HG02571 (cell line): ENCODE measurements around the gene GRK1.

Experiments used
- ATAC-seq: cut with Tn5 transposase; IDR thresholded peaks from one replicate; pipeline ENCODE4 v1.9.1; 2021; ENCODE audit warnings: mild to moderate bottlenecking, moderate library complexity; ENCODE audit not compliant: unreplicated experiment

The GRK1 gene

DNA sequence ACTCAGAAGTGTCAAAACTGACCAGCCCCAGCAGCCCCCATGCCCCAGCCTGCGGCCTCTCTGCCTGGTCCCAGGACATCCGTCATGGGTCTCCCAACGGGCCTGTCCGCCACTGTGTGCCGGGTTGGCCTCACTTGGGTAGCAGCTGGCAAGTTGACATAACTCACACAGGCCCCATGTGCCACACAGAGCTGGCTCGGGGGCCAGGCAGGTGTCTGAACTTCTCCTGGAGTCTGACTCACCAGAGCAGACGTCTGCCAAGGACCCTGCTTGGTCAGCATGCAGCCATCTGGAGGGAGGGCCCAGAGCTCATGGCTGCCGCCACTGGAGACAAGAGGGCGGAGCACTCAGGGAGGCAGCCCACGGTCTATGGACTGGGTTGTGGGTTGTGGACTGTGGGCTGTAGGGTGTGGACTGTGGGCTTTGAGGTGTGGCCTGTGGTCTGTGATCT lies 60.0 kb downstream of the GRK1 start:
- ATAC-seq, result no peak

DNA sequence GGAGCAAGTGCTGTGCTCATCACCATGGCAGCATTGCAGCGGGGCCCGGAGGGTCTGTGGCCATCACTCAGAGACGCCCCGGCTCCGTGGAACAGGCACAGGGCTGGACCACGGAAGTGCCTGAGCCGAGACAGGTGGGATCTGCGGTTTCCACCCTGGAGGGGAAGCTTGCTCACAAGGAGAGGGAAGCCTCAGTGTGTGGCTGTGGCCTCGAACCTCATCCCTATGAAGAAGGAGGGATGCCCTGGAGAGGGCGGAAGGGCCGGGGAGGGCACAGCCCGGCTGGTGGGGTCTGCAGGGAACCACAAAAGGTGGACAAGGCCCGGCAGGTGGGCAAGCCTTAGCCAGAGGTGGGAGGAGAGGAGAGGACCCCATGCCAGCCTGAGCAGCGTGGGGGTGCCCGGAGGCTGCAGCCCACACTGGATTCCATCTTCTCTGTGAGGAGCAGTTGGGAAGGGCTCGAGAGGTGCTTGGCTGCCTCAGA lies 61.6 kb downstream of the GRK1 start:
- no peak for ATAC-seq

GRCh38 chr13:113729187-113730019 lies 62.4 kb downstream of the GRK1 start:
- no peak for ATAC-seq

GRCh38 chr13:113730258-113730691 lies 63.3 kb downstream of the GRK1 start:
- ATAC-seq, result no peak

GRCh38 chr13:113730831-113731191 lies 63.8 kb downstream of the GRK1 start:
- ATAC-seq, result no peak

DNA sequence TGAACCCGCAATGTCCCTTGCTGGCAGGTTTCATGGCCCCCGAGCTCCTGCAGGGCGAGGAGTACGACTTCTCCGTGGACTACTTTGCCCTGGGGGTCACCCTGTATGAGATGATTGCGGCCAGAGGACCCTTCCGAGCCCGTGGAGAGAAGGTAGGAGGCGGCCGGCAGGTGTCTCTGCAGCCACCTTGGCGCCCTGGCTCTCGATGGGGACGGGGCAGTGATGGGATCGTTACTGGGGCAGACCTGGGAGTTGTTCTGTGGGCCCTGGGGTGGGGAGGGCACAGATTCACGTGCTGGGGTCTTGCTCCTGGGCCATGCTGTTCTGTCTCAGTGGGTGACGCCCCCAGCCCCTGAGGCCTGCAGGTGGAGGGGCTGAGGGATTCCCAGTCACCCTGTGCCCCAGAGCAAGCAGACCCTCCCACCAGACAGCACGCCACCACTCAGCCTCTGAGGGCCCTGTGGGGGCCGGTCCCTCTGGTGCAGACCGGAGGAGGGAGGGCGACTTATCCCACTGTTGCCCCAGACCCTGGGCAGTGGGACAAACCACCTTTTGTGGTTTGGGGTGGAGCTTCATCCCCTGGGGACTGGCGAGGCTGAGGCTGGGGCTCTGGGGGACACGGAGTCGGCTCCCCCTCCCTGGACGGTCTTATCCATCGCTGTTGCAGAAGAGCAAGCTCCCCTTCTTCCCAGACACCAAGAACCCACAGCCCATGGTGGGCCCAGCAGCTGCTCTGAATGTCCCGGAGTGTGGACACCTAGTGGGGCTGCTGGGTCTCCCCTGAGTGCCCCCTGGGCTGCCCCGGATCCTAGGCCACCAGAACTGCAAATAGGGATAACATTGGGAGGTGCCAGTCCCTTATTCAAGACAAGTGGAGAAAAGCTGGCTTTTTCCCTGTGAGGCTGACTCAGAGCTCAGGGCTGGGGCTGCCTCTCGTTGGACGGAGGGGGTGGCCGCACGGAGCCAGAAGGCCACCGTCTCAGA lies 64.5 kb downstream of the GRK1 start:
- ATAC-seq, result no peak

DNA sequence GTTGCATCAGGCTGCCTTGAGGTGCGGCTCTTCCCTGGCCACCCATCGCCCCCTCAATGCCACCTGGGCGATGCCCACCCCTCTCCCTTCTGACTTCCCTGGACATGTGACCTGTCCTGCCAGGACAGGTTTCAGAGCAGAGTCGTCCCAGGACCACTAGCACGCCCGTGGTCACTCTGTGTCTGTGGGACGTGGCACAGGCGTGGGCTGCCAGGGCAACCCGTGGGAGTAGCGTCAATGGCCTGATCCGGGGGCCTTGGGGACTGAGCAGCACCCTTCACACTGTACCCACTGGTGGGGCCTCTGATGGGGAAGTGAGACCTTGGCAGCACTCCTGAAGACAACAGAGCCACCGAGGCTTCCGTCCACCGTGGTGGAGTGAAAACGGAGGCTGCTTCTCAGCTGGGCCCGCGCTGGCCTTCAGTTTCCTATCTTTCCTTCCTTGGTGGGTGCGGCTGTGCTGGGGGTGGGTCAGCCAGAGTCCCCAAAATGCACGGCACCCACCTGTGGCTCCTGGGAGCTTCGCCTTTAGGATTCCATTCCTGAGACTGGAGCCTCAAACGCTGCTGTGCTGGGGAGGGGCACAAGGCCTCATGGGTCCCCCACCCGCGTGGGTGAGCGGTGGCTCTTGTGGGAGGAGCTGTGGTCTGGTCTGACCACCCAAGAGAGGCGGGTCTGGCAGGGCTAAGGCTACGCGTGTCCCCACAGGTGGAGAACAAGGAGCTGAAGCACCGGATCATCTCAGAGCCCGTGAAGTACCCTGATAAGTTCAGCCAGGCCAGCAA lies 65.3 kb downstream of the GRK1 start:
- ATAC-seq, result no peak

DNA sequence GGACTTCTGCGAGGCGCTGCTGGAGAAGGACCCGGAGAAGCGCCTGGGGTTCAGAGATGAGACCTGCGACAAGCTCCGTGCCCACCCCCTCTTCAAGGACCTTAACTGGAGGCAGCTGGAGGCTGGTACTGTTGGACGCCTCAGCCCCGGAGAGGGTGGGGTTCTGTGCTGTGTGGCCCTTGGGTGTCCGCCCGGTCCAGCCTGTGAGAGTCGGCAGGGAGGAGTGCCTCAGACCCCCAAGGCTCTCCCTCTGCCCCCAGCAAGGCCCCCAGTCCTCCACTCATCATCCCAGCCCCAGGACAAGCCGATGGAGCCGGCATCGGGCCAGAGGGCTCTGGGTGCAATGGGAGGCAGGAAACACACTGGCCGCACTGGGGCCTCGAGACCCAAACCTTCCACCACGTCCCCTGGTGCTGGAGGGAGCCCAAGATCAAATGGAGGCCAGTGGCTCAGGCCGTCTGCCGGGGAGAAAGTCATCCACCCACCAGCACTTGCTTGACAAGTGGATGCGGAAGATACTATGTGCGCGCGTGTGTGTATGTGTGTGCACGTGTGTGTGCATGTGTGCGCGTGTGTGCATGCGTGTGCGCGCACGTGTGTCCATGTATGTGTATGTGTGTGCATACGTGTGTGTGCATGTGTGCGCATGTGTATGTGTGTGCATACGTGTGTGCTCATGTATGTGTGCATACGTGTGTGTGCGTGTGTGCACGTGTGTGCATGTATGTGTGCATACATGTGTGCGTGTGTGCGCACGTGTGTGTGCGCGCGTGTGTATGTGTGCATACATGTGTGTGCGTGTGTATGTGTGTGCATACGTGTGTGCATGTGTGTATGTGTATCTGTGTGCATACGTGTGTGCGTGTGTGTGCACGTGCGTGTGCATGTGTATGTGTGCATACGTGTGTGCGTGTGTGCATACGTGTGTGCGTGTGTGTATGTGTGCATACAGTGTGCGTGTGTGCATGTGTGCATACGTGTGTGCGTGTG lies 66.2 kb downstream of the GRK1 start:
- no peak for ATAC-seq

DNA sequence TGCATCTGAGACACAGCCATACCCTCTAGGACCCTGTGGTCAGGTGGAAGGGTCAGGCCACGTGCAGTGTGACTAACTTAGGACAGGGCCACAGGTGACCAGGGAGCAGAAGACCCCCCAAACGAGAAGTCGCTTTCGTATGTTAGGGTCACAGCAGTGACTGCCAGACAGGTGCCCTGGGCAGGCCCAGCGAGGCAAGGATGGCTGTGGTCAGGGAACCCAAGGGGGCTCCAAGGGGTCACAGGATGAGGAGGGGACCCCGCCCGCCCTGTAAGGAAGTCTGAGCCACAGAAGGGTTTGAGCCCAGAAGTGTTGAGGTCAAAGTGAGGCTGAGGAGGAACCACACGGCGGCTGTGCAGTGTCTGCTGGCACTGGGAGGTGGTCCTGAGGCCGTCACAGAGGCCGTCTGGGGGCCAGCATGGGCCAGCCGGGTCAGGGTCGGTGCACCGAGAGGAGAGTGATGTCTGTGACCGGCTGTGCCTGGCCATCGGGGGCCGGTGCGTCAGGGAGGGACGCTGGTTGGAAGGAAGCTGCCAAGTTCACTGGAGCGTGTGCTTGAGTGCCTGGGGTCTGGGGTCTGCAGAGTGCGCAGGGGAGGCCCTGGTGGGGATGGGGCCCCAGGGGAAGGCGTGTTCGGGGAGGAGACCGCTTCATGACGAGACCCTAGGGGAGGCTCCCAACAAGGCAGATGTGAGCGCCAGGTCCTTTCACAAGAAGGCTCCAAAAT lies 67.2 kb downstream of the GRK1 start:
- ATAC-seq, result no peak

GRCh38 chr13:113734826-113735125 lies 67.8 kb downstream of the GRK1 start:
- ATAC-seq, result no peak

DNA sequence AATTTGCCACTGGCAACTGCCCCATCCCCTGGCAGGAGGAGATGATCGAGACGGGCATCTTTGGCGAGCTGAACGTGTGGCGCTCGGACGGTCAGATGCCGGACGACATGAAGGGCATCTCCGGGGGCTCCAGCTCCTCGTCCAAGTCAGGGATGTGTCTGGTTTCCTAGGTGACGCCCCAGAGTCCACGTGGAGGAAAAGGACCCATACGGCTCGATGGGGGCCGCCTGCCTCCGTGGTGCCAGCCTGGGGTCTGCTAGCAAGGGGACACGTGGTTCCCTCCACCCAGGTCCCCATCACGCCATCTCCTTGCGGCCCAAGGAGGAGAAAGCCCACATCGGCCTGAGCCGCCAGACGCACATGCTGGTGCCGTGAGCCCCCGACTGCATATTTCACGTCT lies 68.2 kb downstream of the GRK1 start:
- ATAC-seq, result no peak

DNA sequence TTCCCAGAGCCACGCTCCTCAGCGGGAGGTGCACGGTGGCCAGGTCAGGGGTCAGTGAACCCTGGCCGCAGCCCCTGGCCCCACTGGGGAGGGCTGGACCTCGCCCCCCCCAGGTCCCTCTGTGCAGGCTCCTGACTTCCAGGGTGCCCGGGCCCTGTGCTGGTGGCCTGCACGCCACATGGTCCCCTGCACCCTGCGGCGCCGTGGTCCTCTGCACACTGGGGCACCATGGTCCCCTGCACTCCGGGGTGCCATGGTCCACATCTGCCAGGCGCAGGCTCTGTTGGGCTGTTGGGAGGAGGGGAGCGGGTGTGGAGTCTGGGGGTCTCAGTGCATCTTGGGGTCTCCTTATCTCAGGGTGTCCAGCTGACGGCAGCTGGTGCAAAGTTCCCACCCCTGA lies 68.7 kb downstream of the GRK1 start:
- no peak for ATAC-seq

DNA sequence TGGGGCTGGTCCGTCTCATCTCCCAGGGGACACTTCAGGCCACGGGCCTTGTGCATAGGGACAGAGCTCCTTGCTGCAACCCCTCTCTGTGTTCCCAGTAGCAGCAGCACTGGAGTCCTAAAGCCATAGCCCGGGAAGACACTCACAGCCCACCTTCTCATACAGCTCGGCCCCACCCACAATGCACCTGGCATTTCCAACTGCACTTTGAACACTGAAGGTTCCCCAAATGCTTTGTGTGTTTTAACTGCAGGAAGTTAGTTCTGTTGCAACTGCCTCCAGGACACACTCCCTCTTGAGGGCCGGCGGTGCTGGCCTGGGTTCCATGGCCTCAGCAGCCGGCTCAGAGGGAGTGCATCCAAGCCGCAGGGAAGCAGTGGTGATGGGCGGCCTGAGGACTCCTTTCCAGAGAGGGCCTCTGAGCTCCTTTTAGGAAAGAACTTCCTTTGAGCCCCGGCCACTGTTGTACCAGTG lies 69.3 kb downstream of the GRK1 start:
- no peak for ATAC-seq

DNA sequence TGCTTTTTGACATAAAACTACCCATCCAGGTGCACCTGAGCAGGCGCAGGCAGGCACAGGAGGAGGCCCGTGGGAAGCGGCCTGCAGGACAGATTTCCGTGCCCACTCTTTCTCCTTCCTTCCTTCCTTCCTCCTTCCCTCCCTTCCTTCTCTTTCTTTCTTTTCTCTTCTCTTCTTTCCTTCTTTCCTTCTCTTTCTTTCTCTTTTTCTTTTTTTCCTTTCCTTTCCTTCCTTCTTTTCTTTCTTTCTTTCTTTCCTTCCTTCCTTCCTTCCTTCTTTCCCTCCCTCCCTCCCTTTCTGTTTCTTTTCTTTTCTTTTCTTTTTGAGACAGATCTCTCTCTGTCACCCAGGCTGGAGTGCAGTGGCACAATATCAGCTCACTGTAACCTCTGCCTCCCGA lies 70.8 kb downstream of the GRK1 start:
- no peak for ATAC-seq

DNA sequence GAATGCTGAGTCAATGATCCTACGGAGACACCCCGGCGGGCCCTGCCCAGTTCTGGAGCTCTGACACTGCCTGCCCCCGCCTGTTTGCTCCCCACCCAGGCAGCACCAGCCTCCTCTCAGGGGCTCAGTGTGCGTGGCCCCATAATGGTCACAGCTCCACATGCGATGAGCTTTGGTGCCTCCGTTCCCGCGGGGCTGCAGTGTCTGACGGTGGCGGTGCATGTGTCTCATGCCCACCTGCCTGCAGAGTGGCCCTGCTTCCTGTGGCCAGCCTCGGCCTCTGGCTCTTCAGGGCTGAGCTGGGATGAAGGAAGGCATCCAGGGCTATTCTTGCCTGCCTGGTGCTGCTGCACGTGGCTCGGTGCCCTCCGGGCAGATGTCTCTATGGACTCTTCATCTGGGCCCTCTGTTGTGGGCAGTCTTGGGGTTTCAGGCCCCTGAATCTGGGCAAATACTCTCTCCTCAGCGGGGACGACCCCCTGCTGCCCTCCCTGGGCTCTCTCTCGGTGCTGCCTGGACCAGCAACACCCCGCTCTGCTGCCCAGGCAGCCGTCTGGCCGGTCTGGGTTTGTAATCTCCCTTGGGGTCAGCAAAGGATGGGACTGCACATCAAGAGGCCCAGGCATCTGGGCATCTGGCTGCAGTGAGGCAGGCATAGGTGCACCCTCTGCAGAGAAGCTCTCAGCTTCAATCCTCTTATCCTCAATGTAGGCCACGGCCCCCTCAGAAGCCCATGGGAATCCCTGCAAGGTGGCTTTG lies 72.7 kb downstream of the GRK1 start:
- no peak for ATAC-seq

DNA sequence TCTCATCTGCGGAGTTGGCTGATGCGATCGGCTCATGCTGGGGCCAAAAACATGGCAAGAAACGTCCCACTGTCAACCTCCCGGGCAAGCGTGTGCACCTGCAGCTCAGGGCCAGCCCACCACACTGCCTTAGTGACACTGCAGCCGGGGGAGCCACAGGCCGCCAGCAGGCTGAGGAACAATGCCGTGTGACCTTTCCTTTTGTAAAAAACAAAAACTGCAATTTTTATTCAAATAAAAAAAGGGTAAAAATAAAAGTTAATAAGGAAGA lies 73.2 kb downstream of the GRK1 start:
- ATAC-seq, result no peak

- ATAC-seq, result no peak
Measured at GRCh38 chr13:113740661-113741060, 73.6 kb downstream of the GRK1 start.

DNA sequence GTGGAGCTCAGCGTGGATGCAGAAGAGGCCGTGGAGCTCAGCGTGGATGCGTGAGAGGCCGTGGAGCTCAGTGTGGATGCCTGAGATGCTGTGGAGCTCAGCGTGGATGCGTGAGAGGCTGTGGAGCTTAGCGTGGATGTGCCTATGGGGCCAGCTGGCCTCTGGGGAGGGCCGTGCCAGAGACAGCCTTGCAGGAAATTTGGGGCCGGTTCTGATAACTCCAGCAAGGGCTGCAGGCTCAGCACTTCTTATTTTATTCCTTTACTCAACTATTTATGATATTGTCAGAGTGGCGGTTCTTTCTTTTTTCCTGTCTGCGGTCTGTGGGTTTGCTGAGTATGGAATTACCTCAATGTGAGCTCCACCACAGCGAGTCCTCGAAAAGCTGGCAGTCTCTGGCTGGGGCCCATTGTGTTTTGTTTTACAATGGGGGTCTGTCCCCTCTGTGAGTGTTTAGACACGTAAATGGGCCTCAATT lies 74.2 kb downstream of the GRK1 start:
- no peak for ATAC-seq
